Fibroblast of skin of left biceps (primary cell): ENCODE results near the gene POLR1G.
"Not testable (repeated sequence)": the region's sequence is repeated elsewhere in the genome, so short reads cannot be mapped to it uniquely, and the experiment has no call there.

Experiments used
- DNase-seq, 2 experiments: peaks; one replicate each; pipeline ENCODE4 v3.0.0-alpha.2; 2013; ENCODE audit warnings: low read depth in 2 of 2

POLR1G gene

GRCh38 chr19:45421947-45422498 lies 15.6 kb downstream of the POLR1G start:
- no peak for DNase-seq

- DNase-seq, result no peak
Measured at GRCh38 chr19:45423033-45423588, 16.7 kb downstream of the POLR1G start.

- peak; percentile 86 for DNase-seq
Measured at GRCh38 chr19:45423589-45424190, 17.2 kb downstream of the POLR1G start, which contains the start of gene ERCC1. Gene ERCC1 (minus strand): TSS chr19:45423917. CDS start chr19:45423374, 543 bp downstream.

- DNase-seq, result peak in 1 of 2 experiments; percentile 76
Measured at GRCh38 chr19:45424191-45425058, 18.0 kb downstream of the POLR1G start.

GRCh38 chr19:45428384-45429231 lies 22.2 kb downstream of the POLR1G start:
- no peak for DNase-seq

GRCh38 chr19:45429896-45430295 lies 23.5 kb downstream of the POLR1G start:
- not testable (repeated sequence) for DNase-seq

GRCh38 chr19:45431008-45431407 lies 24.6 kb downstream of the POLR1G start:
- peak in 1 of 2 experiments; percentile 51 for DNase-seq

GRCh38 chr19:45432543-45432942 lies 26.1 kb downstream of the POLR1G start:
- not testable (repeated sequence) for DNase-seq

GRCh38 chr19:45437328-45437727 lies 30.9 kb downstream of the POLR1G start:
- DNase-seq, result no peak

- DNase-seq, result no peak
Measured at GRCh38 chr19:45439190-45439568, 32.7 kb downstream of the POLR1G start.

- peak in 1 of 2 experiments; percentile 59 for DNase-seq
Measured at GRCh38 chr19:45439569-45440258, 33.3 kb downstream of the POLR1G start.

GRCh38 chr19:45440259-45440638 lies 33.8 kb downstream of the POLR1G start:
- no peak for DNase-seq

GRCh38 chr19:45440873-45441654 lies 34.6 kb downstream of the POLR1G start:
- no peak for DNase-seq

GRCh38 chr19:45442408-45442777 lies 35.9 kb downstream of the POLR1G start:
- DNase-seq, result no peak

GRCh38 chr19:45442778-45443461 lies 36.5 kb downstream of the POLR1G start:
- DNase-seq, result no peak

GRCh38 chr19:45443462-45444317 lies 37.2 kb downstream of the POLR1G start:
- peak; percentile 60 to 62 for DNase-seq

- no peak for DNase-seq
Measured at GRCh38 chr19:45444318-45445041, 38.0 kb downstream of the POLR1G start.

- DNase-seq, result no peak
Measured at GRCh38 chr19:45445139-45445538, 38.7 kb downstream of the POLR1G start.
